ENCODE measurements around the gene CTIF.

CTIF gene

DNA sequence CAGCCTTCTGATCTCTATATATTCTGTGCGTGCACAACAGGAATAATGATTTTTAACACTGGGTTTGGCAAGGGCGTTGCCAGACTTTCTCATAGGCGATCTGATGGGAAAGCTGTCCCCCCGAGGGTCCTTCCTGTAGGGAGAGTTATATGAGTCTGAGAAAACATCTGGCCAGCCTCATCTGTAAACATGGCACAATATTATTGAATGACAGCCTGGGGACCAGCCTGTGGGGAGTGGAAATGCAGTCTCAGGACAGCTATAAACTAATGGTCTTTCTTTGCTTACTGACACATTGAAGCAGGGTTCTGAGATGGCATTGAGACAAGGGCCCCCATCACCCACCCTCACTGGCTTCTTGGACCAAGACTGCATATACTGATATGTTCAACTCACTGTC lies 62.5 kb downstream of the CTIF start:
- no peak for DNase-seq (ENCODE audit: low read depth, low spot score)
- TF ChIP-seq POLR2AphosphoS5 (IDR thresholded peaks at IDR 0.05; ENCODE audit: borderline replicate concordance, low read depth, low read length) (no peak), FOXP2 (optimal IDR thresholded peaks at IDR 0.05; ENCODE audit: control extremely low read depth, extremely low read length, insufficient read depth) (no peak), EZH2 (IDR thresholded peaks at IDR 0.05) (no peak)
- H3K27ac ChIP-seq = no peak overlapping the region
- no peak overlapping the region for H3K4me3 ChIP-seq
- no peaks in the 10 kb centered on the region for H3K9me3 ChIP-seq (ENCODE audit: low read depth, low read length)
- no peak overlapping the region for H3K9ac ChIP-seq (ENCODE audit: insufficient read length)
- H3K36me3 ChIP-seq (ENCODE audit: insufficient read depth, low read length) = no peaks in the 10 kb centered on the region

DNA sequence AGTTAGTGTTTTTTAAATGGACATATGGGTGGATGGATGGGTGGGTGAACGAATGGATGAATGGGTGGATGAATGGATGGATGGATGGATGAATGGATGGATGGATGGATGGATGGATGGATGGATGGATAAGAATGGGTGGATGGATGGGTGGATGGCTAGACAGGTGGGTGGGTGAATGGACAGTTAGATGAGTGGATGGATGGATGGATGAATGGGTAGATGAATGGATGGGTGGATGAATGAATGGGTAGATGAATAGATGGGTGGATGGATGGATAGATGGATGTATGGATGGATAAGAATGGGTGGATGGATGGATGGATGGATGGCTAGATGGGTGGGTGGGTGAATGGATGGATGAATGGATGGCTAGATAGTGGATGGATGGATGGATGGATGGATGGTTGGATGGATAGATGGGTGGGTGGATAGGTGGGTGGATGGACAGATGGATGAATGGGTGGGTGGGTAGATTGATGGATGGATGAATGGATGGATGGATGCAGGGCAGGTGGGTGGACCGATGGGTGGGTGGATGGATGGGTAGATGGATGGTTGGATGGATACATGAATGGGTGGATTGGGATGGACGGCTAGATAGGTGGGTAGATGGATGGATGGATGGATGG lies 64.0 kb downstream of the CTIF start:
- H3K9ac ChIP-seq (ENCODE audit: insufficient read length) = no peak overlapping the region
- no peaks in the 10 kb centered on the region for H3K36me3 ChIP-seq (ENCODE audit: insufficient read depth, low read length)
- DNase-seq (ENCODE audit: low read depth, low spot score) = no peak
- no peak overlapping the region for H3K4me3 ChIP-seq
- no peaks in the 10 kb centered on the region for H3K9me3 ChIP-seq (ENCODE audit: low read depth, low read length)
- no peak for TF ChIP-seq POLR2AphosphoS5 (IDR thresholded peaks at IDR 0.05; ENCODE audit: borderline replicate concordance, low read depth, low read length)
- no peak for TF ChIP-seq FOXP2 (optimal IDR thresholded peaks at IDR 0.05; ENCODE audit: control extremely low read depth, extremely low read length, insufficient read depth)
- no peak for TF ChIP-seq EZH2 (IDR thresholded peaks at IDR 0.05)
- H3K27ac ChIP-seq = no peak overlapping the region

DNA sequence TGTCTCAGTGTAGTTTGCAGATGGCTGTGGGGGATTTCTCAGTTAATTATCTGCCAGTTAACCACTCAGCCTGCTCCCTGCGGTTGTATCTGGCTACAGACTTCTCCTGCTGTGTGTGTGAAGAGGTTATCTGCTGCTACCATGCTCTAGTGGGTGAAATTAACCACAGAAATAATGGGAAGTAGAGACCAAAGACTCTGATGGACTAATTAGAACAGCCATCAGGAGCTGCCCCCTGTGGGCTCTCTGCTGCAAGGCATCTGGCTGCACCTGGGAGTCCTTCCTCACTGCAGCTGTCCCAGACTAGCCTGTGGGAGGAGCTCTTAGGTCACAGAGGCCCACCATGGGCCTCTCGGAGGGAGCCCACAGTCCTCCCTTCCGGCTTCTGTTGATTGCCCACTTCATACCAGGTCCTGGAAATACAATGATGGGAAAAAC lies 66.6 kb downstream of the CTIF start:
- Histone ChIP-seq H3K9me3 (ENCODE audit: low read depth, low read length) (no peaks in the 10 kb centered on the region), H3K27ac (no peak overlapping the region), H3K9ac (ENCODE audit: insufficient read length) (no peak overlapping the region), H3K4me3 (no peak overlapping the region), H3K36me3 (ENCODE audit: insufficient read depth, low read length) (no peaks in the 10 kb centered on the region)
- DNase-seq (ENCODE audit: low read depth, low spot score) = no peak
- TF ChIP-seq FOXP2 (optimal IDR thresholded peaks at IDR 0.05; ENCODE audit: control extremely low read depth, extremely low read length, insufficient read depth) = no peak
- no peak for TF ChIP-seq EZH2 (IDR thresholded peaks at IDR 0.05)
- TF ChIP-seq POLR2AphosphoS5 (IDR thresholded peaks at IDR 0.05; ENCODE audit: borderline replicate concordance, low read depth, low read length) = no peak

GRCh38 chr18:48607056-48607984 lies 68.5 kb downstream of the CTIF start:
- no peaks in the 10 kb centered on the region for H3K9me3 ChIP-seq (ENCODE audit: low read depth, low read length)
- DNase-seq (ENCODE audit: low read depth, low spot score) = no peak
- H3K4me3 ChIP-seq = no peak overlapping the region

DNA sequence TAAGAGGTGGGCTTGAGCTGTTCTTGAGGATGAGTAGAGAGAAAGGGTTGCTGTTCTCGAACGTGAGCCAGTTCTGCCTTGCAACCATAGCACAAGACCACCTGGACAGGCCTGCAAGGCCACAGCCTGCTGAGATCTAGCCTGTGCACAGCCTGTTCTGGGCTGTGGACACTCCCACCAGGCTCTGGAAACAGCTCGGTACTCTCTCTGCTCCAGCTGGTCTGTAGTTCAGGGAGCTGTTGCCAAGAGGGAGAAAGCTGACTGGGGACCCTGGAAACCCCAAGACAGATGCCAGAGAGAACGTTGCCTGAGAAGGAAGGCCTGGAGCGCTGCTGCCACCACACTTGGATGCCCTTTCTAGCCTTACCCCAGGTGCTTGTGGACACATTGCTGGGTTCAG lies 69.8 kb downstream of the CTIF start:
- no peak for DNase-seq (ENCODE audit: low read depth, low spot score)
- H3K4me3 ChIP-seq = no peak overlapping the region
- no peak overlapping the region for H3K9ac ChIP-seq (ENCODE audit: insufficient read length)
- no peaks in the 10 kb centered on the region for H3K36me3 ChIP-seq (ENCODE audit: insufficient read depth, low read length)
- no peaks in the 10 kb centered on the region for H3K9me3 ChIP-seq (ENCODE audit: low read depth, low read length)
- TF ChIP-seq FOXP2 (optimal IDR thresholded peaks at IDR 0.05; ENCODE audit: control extremely low read depth, extremely low read length, insufficient read depth) = no peak
- no peak for TF ChIP-seq EZH2 (IDR thresholded peaks at IDR 0.05)
- TF ChIP-seq POLR2AphosphoS5 (IDR thresholded peaks at IDR 0.05; ENCODE audit: borderline replicate concordance, low read depth, low read length) = no peak
- no peak overlapping the region for H3K27ac ChIP-seq

More at GRCh38 chr18:48607056-48607984, 68.5 kb downstream of the CTIF start:
- H3K27ac ChIP-seq = no peak overlapping the region
- TF ChIP-seq FOXP2 (optimal IDR thresholded peaks at IDR 0.05; ENCODE audit: control extremely low read depth, extremely low read length, insufficient read depth) (no peak), EZH2 (IDR thresholded peaks at IDR 0.05) (no peak), POLR2AphosphoS5 (IDR thresholded peaks at IDR 0.05; ENCODE audit: borderline replicate concordance, low read depth, low read length) (no peak)
- H3K36me3 ChIP-seq (ENCODE audit: insufficient read depth, low read length) = no peaks in the 10 kb centered on the region
- H3K9ac ChIP-seq (ENCODE audit: insufficient read length) = no peak overlapping the region

GRCh38 chr18:48609114-48609513 lies 70.3 kb downstream of the CTIF start:
- H3K9ac ChIP-seq (ENCODE audit: insufficient read length) = no peak overlapping the region
- no peak for DNase-seq (ENCODE audit: low read depth, low spot score)
- no peaks in the 10 kb centered on the region for H3K36me3 ChIP-seq (ENCODE audit: insufficient read depth, low read length)
- H3K9me3 ChIP-seq (ENCODE audit: low read depth, low read length) = no peaks in the 10 kb centered on the region
- no peak overlapping the region for H3K4me3 ChIP-seq
- no peak overlapping the region for H3K27ac ChIP-seq
- TF ChIP-seq POLR2AphosphoS5 (IDR thresholded peaks at IDR 0.05; ENCODE audit: borderline replicate concordance, low read depth, low read length) = no peak
- TF ChIP-seq EZH2 (IDR thresholded peaks at IDR 0.05) = no peak
- TF ChIP-seq FOXP2 (optimal IDR thresholded peaks at IDR 0.05; ENCODE audit: control extremely low read depth, extremely low read length, insufficient read depth) = no peak

- Histone ChIP-seq H3K9me3 (ENCODE audit: low read depth, low read length) (no peaks in the 10 kb centered on the region), H3K36me3 (ENCODE audit: insufficient read depth, low read length) (no peaks in the 10 kb centered on the region), H3K9ac (ENCODE audit: insufficient read length) (no peak overlapping the region), H3K4me3 (no peak overlapping the region), H3K27ac (no peak overlapping the region)
- TF ChIP-seq POLR2AphosphoS5 (IDR thresholded peaks at IDR 0.05; ENCODE audit: borderline replicate concordance, low read depth, low read length) (no peak), FOXP2 (optimal IDR thresholded peaks at IDR 0.05; ENCODE audit: control extremely low read depth, extremely low read length, insufficient read depth) (no peak)
- DNase-seq (ENCODE audit: low read depth, low spot score) = no peak
Observed at GRCh38 chr18:48609820-48610815, 71.3 kb downstream of the CTIF start.
